Activated CD4-positive, alpha-beta T cell treated with anti-CD3 and anti-CD28 coated beads, Interleukin-2, amount 10 ng/mL, durations not matched to agents 24 days and 14 days (primary cell): ENCODE data around the gene HFE. TPM values are rescaled to one million over a fixed set of nuclear protein-coding genes. Genes with fewer than 3 reads are reported as not detected.

Experiments
- DNase-seq: peaks from one replicate; pipeline ENCODE4 v3.0.0; 2022
- H3K27ac Mint-ChIP-seq: one replicate; pipeline ENCODE4 v1.8.0; 2022; ENCODE audit warnings: mild to moderate bottlenecking, mixed read lengths
- H3K27me3 Mint-ChIP-seq: one replicate; pipeline ENCODE4 v1.8.0; 2022; ENCODE audit warnings: mixed read lengths
- H3K36me3 Mint-ChIP-seq: one replicate; pipeline ENCODE4 v1.8.0; 2022; ENCODE audit warnings: low read depth, mild to moderate bottlenecking, mixed read lengths
- H3K4me1 Mint-ChIP-seq: one replicate; pipeline ENCODE4 v1.8.0; 2021; ENCODE audit warnings: mixed read lengths
- H3K4me3 Mint-ChIP-seq: one replicate; pipeline ENCODE4 v1.8.0; 2022; ENCODE audit warnings: mild to moderate bottlenecking, moderate library complexity, mixed read lengths
- H3K9me3 Mint-ChIP-seq: one replicate; pipeline ENCODE4 v1.8.0; 2021; ENCODE audit warnings: mixed read lengths
- intact Hi-C: fragments of 100-400 bp; cut with micrococcal nuclease; formaldehyde crosslinking; loops from one replicate; pipeline ENCODE4 v1.15.1; 2023
- total RNA-seq: library from RNA; stranded (reverse); gene quantifications from 2 replicates; pipeline ENCODE4 v1.2.3, GENCODE V29; 2022

Gene HFE
- total RNA-seq, 1 donor from 2014 or later = 0.12 TPM

DNA sequence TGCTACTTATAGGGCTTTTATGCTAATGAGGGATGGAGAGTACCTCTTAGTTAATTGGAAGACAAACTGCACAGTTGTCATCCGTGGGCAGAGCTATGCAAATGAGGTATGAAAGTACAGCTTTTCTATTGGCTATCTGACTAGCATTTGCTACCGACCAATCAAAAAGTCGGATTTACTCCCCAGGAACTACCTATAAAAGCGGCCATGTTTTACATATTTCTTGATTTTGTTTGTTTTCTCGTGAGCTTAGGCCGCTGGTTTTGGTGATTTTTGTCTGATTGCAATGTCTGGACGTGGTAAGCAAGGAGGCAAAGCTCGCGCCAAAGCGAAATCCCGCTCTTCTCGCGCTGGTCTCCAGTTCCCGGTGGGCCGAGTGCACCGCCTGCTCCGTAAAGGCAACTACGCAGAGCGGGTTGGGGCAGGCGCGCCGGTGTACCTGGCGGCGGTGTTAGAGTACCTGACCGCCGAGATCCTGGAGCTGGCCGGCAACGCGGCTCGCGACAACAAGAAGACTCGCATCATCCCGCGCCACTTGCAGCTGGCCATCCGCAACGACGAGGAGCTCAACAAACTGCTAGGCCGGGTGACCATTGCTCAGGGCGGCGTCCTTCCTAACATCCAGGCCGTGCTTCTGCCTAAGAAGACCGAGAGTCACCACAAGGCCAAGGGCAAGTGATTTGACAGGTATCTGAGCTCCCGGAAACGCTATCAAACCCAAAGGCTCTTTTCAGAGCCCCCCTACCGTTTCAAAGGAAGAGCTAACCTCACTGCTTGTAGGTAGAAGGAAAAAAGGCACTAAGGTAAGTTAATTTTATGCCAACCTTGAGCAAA lies 36.9 kb downstream of the HFE start:
- H3K27me3 Mint-ChIP-seq = peaks cover 5% of the 10 kb centered on the region
- no peaks in the 10 kb centered on the region for H3K9me3 Mint-ChIP-seq
- peak overlapping the region; percentile 99 for H3K27ac Mint-ChIP-seq
- H3K4me1 Mint-ChIP-seq = peaks cover 49% of the 10 kb centered on the region
- intact Hi-C loops = loop anchor here (1.0 to 10.0 kb wide), 15 partner anchors 20 to 1768 kb away; a partner anchor contains a TSS
- DNase-seq = peak; percentile 94
- peak overlapping the region; percentile 96 for H3K4me3 Mint-ChIP-seq
- H3K36me3 Mint-ChIP-seq = peaks cover 34% of the 10 kb centered on the region

DNA sequence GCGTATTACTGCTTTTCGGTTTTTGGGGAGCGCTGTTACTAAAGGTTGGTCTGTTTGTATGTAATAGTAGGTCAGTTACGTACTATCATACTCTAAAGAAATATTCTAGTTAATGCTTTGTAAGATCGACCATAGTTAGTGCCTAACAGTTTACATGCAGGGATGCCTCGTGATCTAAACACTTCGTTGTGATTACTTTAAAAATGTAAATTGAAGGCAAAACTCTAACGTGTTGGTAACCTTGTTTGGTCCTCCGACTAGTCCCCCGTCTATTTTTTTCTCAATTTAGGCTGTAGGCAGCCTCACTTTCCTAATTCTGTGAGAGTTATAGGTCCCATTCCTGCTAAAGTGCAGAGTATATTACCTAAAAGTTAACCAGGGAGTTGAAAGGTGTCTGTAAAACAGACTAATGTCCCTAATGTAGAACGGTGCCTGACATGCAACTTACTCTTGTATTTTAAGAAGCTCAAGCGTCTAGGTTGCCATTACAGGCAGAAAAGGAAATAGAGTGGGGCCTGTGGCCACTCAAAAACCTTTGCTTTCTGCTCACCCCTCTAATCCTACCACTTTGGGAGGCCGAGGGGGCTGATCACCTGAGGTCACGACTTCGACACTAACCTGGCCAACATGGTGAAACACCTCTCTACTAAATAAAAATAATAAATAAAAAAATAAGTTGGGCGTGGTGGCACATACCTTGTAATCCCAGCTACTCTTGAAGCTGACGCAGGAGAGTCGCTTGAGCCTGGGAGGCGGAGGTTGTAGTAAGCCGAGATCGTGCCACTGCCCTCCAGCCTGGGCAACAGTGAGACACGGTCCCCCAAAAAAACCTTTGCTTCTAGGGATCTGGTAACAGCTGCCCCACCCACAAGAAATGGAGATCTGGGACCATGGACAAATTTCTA lies 37.8 kb downstream of the HFE start:
- intact Hi-C loops = loop anchor here (1.0 to 10.0 kb wide), 9 partner anchors 32 to 1767 kb away; a partner anchor contains a TSS
- H3K36me3 Mint-ChIP-seq = peaks cover 37% of the 10 kb centered on the region
- H3K4me3 Mint-ChIP-seq = peak overlapping the region; percentile 96
- no peaks in the 10 kb centered on the region for H3K9me3 Mint-ChIP-seq
- peak overlapping the region; percentile 99 for H3K27ac Mint-ChIP-seq
- peak; percentile 79 for DNase-seq
- peaks cover 53% of the 10 kb centered on the region for H3K4me1 Mint-ChIP-seq
- peaks cover 5% of the 10 kb centered on the region for H3K27me3 Mint-ChIP-seq

DNA sequence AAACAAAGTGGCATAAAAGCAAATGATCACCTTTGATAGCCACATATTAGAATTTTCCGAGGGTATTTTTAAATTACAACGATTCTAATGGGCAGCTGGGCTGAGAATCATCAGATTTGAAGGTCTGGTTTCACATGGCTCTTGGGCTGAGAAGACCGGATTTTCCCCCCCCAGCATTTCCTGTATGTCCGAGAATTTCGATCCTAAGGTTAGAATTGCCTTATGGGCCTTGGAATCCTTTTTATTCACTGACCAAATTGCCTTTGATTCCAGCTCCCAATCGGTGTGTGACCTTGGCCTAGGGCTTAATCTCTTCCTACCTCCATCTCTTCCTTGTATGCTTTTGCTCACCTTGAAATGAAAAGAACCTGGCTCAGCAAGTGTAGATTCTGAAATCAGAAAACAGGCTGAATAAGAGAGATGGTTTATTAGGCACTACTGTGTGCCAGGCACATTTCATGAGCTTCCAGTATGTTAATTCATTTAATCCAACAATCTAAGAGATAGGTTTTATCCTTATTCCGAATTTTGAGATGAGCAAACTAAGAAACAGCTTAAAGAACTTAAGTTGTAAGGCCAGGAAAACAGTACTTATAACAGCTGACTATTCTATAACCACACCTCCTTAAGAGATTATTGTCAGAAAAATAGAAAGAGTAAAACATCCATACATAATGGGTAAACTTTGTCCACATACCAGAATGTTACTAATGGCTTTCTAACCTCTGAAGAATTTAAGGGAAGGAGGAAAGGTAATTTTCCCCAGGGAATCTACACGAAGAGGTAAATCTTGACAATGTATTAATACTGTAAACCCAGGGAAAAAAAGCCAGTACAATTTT lies 39.4 kb downstream of the HFE start:
- peaks cover 5% of the 10 kb centered on the region for H3K27me3 Mint-ChIP-seq
- peak; percentile 62 for DNase-seq
- peak overlapping the region; percentile 96 for H3K27ac Mint-ChIP-seq
- no peaks in the 10 kb centered on the region for H3K9me3 Mint-ChIP-seq
- H3K4me3 Mint-ChIP-seq = peak overlapping the region; percentile 96
- H3K4me1 Mint-ChIP-seq = peaks cover 49% of the 10 kb centered on the region
- intact Hi-C loops = loop anchor here (10.0 kb wide), 1 partner anchor 1708 kb away; a partner anchor contains a TSS
- H3K36me3 Mint-ChIP-seq = peaks cover 41% of the 10 kb centered on the region

DNA sequence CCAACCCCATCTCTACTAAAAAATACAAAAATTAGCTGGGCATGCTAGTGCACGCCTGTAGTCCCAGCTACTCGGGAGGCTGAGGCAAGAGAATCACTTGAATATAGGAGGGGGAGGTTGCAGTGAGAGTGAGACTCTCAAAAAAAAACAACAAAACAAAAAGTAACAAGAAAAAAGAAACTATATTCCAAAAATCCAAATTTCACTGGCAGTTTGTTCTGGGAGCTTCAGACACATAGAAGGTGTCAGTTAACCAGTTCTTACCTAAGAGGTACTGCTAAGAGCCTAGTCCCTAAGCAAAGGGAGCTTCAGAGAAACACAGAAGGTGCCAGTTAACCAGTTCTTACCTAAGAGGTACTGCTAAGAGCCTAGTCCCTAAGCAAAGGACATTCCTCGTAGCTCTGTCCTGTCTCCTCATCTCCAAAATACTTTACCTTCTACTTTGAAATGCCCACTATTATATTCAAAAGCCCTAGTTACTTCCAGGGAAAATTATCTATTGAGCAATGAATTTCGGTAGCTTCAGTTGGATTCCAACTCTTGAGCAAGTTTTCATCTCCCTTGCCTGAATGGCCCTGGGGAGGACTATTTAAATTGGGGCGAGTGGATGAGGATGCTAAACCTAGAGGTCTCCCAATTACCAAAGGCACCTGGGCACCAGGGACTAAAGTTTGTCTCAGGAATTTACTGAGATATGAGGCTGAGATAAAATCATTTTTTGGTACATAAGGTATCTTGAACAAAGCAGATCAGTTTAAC lies 41.0 kb downstream of the HFE start:
- peaks cover 48% of the 10 kb centered on the region for H3K36me3 Mint-ChIP-seq
- intact Hi-C loops = loop anchor here (10.0 kb wide), 1 partner anchor 1707 kb away; a partner anchor contains a TSS
- peak overlapping the region; percentile 96 for H3K4me3 Mint-ChIP-seq
- DNase-seq = peak; percentile 59
- peak overlapping the region; percentile 60 for H3K27ac Mint-ChIP-seq
- H3K27me3 Mint-ChIP-seq = peaks cover 5% of the 10 kb centered on the region
- no peaks in the 10 kb centered on the region for H3K9me3 Mint-ChIP-seq
- H3K4me1 Mint-ChIP-seq = peaks cover 45% of the 10 kb centered on the region

DNA sequence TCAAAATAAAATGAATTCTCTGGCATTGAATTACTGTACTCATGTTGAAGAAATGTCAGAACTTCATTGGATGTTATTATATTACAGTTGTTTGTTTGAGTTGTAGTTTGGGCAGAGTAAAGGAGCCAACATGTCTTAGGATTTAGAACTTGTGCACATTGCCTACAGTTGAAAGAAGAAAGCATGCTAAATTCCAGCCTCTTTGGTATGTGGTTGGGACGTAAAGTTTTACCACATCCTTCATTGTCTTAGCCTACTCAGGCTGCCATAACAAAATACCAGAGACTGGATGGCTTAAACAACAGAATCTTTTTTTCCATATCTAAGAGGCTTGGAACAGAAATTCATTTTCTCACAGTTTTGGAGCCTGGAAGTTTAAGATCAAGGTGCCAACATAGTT lies 42.4 kb downstream of the HFE start:
- Mint-ChIP-seq H3K27ac (no peak overlapping the region), H3K9me3 (no peaks in the 10 kb centered on the region), H3K4me3 (peak overlapping the region; percentile 39), H3K27me3 (no peaks in the 10 kb centered on the region), H3K36me3 (peaks cover 45% of the 10 kb centered on the region), H3K4me1 (peaks cover 42% of the 10 kb centered on the region)
- no peak for DNase-seq
- intact Hi-C loops = loop anchor here (10.0 kb wide), 1 partner anchor 1705 kb away; a partner anchor contains a TSS

DNA sequence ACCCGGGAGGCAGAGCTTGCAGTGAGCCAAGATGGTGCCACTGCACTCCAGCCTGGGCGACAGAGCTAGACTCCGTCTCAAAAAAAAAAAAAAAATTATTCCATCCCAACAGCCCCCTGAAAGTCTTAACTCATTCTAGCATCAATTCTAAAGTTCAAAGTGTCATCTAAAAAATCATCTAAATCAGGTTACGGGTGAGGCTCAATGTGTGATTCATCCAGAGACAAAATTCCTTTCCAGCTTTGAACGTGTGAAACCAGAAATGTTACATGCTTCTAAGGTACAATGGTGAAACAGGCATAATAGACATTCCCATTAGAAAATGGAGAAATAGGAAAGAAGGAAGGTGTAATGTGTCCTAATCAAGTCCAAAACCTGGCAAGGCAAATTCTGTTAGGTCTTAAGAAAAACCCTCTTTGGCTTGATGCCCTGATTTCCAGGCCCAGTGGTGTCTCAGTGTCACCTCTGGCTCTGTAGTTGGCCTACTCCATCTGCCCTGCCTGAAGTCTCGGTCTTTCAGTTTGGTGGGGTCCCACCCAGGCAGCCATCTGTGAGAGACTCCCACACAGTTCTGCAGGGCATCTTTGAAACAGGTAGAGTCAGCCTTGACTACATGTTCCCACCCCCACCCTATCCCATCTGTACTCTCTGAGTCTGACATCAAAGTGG lies 43.5 kb downstream of the HFE start:
- Mint-ChIP-seq H3K4me3 (no peak overlapping the region), H3K27me3 (no peaks in the 10 kb centered on the region), H3K36me3 (peaks cover 41% of the 10 kb centered on the region), H3K27ac (no peak overlapping the region), H3K4me1 (peaks cover 38% of the 10 kb centered on the region), H3K9me3 (no peaks in the 10 kb centered on the region)
- DNase-seq = peak; percentile 57
- intact Hi-C loops = no loop called here

DNA sequence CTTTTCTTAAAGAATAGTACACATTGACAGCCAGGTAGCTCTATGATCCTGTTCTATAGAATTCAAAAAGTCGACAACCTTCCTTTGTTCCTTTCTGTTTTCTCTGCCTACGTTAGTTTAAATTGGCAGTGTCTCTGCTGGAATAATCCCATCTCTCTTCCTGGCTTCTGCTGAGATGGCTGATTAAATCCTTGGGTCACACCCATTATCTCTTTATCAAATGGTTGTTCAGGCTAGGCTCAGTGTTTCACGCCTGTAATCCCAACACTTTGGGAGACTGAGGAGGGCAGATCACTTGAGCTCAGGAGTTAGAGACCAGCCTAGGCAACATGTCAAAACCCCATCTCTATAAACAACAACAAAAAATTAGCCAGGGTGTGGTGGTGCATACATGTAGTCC lies 44.4 kb downstream of the HFE start:
- Mint-ChIP-seq H3K36me3 (peaks cover 40% of the 10 kb centered on the region), H3K9me3 (no peaks in the 10 kb centered on the region), H3K27ac (no peak overlapping the region), H3K4me1 (peaks cover 34% of the 10 kb centered on the region), H3K4me3 (no peak overlapping the region), H3K27me3 (no peaks in the 10 kb centered on the region)
- intact Hi-C loops = no loop called here
- DNase-seq = no peak

DNA sequence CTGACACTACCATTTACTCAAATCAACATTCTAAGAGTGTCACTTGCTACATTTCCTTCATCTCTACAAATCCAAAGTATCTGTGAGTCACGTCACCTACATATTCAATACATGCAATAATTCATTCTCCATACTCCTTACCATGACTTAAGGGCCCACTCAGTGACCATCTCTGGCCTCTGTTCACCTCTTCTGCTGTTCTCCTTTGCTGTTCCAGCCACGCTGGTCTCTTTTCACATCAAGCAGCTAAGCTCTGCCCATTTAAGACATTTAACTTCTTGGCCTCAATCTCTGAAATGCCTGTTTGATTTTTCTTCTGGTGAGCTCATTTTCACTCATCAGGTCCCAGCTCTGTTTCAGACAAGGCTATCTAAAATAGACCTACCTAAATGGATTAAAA lies 46.5 kb downstream of the HFE start:
- H3K27ac Mint-ChIP-seq = no peak overlapping the region
- peaks cover 21% of the 10 kb centered on the region for H3K4me1 Mint-ChIP-seq
- H3K9me3 Mint-ChIP-seq = no peaks in the 10 kb centered on the region
- peaks cover 28% of the 10 kb centered on the region for H3K36me3 Mint-ChIP-seq
- H3K27me3 Mint-ChIP-seq = no peaks in the 10 kb centered on the region
- H3K4me3 Mint-ChIP-seq = no peak overlapping the region
- intact Hi-C loops = no loop called here
- no peak for DNase-seq

DNA sequence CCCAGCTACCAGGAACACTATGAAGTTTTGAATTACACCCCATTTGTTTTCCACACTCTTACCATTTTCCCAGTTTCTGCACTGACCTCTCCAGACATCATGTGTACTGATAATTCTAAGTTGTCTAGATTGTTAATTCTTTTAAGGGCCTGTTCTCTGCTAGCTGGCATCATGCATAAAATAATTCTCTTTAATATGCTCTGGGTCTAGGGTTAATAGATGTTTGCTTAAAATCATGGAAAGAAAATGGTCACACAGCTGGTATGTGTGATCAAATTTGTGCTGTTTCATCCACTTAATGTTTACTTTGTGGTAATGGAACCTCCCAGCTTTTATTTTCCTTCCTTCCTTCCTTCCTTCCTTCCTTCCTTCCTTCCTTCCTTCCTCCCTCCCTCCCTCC lies 49.1 kb downstream of the HFE start:
- Mint-ChIP-seq H3K4me3 (no peak overlapping the region), H3K27ac (no peak overlapping the region), H3K36me3 (peaks cover 25% of the 10 kb centered on the region), H3K4me1 (peaks cover 14% of the 10 kb centered on the region), H3K27me3 (no peaks in the 10 kb centered on the region), H3K9me3 (no peaks in the 10 kb centered on the region)
- no peak for DNase-seq
- intact Hi-C loops = no loop called here

DNA sequence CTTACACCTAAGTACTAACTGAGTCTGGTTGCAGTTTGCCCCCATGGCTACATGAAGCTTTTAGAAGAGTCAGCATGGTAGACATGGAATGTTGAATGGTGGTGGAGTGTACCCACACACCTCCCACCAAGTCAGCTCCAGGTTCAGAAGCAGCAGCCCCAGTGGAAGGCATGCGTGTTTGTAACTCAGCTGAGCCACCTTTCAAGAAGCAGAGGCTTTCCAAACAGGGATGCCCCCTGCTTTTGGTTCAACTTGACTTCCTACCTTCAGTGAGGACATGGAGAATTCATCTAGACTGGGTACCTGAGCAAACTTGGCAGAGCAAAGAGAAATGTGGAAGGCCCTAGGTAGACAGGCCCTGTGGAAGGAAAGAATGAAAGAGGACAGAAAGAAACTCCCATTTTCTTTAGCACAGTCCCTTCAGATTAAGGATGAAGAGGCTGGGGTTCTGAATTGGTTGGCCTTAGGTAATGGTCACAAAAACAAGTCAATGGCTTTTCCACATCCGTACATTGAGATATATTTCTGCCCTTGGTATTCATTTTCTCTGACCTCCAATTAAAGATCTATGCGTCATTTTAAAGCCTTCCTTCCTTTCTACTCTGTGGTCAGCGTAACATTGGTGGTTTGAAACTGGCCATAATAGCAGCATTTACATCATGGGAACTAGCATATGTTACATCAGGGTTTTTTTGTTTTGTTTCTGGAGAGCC lies 53.2 kb downstream of the HFE start:
- H3K4me1 Mint-ChIP-seq = peaks cover 2% of the 10 kb centered on the region
- DNase-seq = no peak

DNA sequence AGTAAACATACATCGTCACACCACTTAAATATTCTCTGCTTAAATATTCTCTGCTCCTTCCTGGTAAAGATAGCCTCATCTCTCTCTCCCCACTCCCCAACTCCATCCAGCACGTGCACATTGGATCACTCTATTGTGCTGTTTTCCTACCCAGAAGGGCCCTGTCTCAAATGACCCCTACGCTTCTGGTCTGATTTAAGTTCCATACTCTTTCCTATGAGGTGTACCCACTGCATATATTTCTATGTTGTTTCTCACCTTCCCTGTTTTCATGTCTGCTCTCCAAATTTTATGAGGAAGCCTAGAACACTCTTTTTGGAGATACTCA lies 53.7 kb downstream of the HFE start:
- H3K4me1 Mint-ChIP-seq = peaks cover 2% of the 10 kb centered on the region
- intact Hi-C loops = no loop called here
- no peak for DNase-seq
- peaks cover 2% of the 10 kb centered on the region for H3K27me3 Mint-ChIP-seq
- H3K9me3 Mint-ChIP-seq = no peaks in the 10 kb centered on the region
- no peak overlapping the region for H3K27ac Mint-ChIP-seq
- H3K36me3 Mint-ChIP-seq = peaks cover 9% of the 10 kb centered on the region
- no peak overlapping the region for H3K4me3 Mint-ChIP-seq

More for the DNA sequence above, 53.2 kb downstream of the HFE start:
- intact Hi-C loops = no loop called here
- Mint-ChIP-seq H3K36me3 (peaks cover 11% of the 10 kb centered on the region), H3K27ac (no peak overlapping the region), H3K27me3 (peaks cover 2% of the 10 kb centered on the region), H3K9me3 (no peaks in the 10 kb centered on the region), H3K4me3 (no peak overlapping the region)

DNA sequence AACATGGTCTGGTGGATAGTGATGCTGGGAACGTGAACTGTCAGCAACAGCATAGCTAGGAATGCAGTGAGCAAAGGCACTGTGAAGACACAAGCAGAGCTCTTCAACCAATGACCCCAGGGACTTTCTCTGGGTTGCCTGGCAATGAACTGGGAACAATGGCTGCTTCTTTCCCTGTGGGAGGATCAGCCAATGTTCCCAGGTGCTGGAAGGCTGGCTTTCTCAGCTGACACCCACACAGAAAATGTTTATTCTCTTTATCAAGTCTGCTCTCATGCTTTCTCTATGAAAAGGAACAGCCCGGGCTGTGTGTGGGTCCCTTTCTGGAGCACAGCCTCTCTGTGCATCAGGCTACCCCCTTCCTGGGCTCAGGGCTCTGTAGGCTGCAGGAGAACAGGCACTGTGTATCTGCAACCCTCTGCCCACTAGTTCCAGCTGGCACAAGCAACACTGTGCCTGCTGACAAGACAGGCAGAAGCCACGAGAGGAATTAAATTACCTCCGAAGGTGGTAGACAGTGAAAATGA lies 54.2 kb downstream of the HFE start:
- intact Hi-C loops = no loop called here
- Mint-ChIP-seq H3K4me3 (no peak overlapping the region), H3K27me3 (peaks cover 2% of the 10 kb centered on the region), H3K4me1 (no peaks in the 10 kb centered on the region), H3K27ac (no peak overlapping the region), H3K9me3 (no peaks in the 10 kb centered on the region), H3K36me3 (peaks cover 7% of the 10 kb centered on the region)
- no peak for DNase-seq
